ENCODE measurements around the gene PCDHGA9.

- TF ChIP-seq CTCF (IDR thresholded peaks at IDR 0.05), result no peak
- TF ChIP-seq POLR2A (IDR thresholded peaks at IDR 0.05), result no peak
These were observed 39.1 kb downstream of the PCDHGA9 start for GRCh38 chr5:141441571-141442170.

All from Peyer's patch (tissue), 4 donors.